GM18499 (cell line): Measurements from ENCODE around the gene KCNMA1.
"Not testable (repeated sequence)": the region's sequence is repeated elsewhere in the genome, so short reads cannot be mapped to it uniquely, and the experiment has no call there.

ENCODE experiments used
- ATAC-seq: cut with Tn5 transposase; IDR thresholded peaks from one replicate; pipeline ENCODE4 v1.9.1; 2021; ENCODE audit warnings: moderate number of reproducible peaks; ENCODE audit not compliant: insufficient read depth, unreplicated experiment

Gene KCNMA1

DNA sequence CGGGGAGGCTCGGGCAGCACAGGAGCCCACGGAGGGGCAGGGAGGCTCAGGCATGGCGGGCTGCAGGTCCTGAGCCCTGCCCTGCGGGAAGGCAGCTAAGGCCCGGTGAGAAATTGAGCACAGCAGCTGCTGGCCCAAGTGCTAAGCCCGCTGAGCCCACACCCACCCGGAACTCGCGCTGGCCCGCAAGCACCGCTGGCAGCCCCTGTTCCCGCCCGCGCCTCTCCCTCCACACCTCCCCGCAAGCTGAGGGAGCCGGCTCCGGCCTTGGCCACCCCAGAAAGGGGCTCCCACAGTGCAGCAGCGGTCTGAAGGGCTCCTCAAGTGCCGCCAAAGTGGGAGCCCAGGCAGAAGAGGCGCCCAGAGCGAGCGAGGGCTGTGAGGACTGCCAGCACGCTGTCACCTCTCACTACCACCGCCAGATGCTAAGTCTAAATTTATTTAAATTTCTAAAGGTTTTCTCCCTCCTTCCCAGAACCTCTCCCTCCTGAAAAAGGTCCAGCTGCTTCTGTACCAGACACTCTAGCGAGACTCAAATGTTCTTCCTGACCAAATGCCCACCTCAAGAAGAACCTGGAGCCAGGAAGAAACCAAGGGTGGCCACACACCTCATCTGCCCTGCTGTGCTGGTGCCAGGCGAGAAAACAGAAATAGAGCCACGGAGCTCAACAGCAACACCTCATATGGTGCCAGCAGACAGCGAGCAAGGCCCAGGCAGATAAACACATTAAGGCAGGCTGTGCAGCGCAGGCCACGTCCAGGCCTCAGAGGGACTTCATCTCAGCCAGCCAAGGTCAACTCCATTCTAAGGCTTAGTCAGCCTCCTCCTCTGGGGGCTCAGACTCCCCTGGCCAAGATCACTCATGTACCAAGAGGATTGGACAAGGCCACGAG is 47.0 kb downstream of the KCNMA1 start:
- ATAC-seq: no peak

DNA sequence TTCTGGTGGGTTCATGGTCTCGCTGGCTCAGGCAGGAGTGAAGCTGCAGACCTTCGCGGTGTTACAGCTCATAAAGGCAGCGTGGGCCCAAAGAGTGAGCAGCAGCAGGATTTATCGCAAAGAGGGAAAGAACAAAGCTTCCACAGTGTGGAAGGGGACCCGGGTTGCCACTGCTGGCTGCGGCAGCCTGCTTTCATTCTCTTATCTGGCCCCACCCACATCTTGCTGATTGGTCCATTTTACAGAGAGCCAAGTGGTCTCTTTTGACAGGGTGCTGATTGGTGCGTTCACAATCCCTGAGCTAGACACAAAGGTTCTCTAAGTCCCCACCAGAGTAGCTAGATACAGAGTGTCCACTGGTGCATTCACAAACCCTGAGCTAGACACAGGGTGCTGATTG is 47.9 kb downstream of the KCNMA1 start:
- not testable (repeated sequence) for ATAC-seq

DNA sequence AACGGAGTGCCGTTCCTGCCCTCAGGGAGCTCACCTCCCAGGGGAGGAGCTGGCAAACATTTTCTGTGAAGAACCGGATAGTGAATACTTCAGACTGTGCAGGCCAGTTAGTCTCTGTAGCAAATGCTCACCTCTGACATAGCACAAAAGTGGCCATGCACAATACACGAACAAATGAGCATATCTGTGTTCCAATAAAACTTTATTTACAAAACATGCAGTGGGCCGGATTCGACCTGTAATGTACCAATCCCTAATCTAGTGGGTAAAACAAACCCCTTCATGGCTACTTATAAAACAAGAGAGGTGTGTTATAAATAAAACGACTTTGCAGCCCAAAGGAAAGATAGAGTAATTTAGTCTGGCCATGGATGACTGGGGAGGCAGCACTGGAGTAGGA is 48.7 kb downstream of the KCNMA1 start:
- ATAC-seq: no peak

DNA sequence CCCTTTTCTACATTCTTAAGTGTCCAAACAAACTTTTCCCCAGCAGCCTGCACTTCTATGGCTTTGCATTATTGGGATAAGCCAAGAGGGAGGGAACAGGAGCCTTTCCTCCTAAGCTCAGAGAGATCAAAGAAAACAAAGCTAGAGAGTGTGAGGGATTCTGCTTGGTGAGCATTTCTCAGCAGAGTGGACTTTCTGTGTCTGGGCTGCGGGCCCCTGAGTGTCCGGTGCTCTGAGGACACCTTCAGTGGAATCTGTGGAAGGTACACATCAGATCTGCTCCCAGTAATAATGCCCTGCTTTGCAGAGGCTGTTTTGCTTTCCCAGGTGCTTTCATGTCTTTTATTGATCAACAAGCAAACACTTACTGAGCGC is 50.2 kb downstream of the KCNMA1 start:
- ATAC-seq: no peak

DNA sequence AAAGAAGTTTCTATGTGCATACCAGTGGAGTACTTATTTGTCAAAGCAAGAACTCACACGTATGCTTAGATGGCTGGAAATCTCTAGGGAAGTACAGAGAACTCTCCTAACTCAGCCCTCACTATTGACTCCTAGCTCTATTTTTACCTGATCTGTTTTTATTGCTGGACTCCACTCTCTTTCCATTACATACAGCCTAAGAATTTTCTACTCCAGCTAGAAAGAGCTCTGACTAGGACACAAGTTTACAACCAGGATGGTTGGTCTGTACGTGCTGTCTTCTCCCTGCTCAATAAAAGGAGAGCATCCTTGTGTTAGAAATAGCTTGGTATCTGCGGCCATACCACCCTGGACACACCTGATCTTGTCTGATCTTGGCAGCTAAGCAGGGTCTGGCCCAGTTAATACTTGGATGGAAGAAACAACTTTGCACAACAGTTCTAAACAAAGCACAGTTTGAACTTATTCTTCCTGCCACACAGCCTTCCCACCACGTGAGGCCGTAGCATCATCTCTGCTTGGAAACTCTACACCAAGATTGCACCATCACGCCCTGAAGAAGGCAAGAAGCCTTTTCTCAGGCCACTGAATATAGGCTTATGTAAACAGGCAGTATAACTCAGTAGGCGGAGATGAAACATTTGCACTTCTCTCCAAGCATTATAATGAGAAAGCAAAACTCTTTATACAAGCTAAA is 50.7 kb downstream of the KCNMA1 start:
- ATAC-seq: no peak

GRCh38 chr10:77584938-77585337 is 52.7 kb downstream of the KCNMA1 start:
- no peak for ATAC-seq

GRCh38 chr10:77583527-77583926 is 54.1 kb downstream of the KCNMA1 start:
- ATAC-seq: no peak

DNA sequence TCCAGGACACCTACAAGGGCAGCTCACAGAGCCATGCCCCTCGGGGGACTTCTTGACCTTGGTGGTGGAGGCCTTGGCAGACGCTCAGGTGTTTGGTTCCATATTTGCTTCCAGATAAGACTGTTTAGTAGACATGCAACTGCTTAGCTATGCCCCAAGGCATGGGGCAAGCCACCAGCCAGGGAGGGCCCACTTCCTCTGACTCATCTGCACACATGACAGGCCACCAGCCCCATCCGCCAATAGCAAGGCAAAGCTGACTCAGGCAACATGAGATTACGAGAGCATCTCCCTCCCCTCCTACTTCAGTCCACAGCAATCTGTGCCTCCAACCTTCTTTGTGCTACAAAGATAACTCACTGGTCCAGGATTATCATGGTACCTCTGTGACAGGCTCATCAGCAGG is 54.9 kb downstream of the KCNMA1 start:
- no peak for ATAC-seq

DNA sequence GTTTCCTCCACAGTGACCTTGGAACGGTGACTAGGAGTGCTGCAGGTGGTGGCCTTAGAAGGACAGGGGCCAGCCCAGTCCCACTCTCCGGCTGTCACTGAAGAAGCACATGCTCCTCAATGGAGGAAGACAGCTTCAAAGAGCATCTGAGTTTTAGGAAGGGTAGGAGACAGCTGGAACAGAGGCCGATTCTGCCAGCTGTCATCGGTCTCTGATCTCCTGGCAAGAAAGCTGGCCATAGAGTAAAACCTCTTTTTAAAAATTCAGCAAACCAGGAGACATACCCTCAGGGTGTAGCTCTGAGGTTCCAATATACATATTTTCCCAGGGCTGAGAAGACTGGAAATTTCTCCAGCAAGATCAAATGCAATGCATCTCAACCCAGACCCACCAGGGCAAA is 55.9 kb downstream of the KCNMA1 start:
- ATAC-seq: no peak

GRCh38 chr10:77580482-77580881 is 57.1 kb downstream of the KCNMA1 start:
- ATAC-seq: no peak

- no peak for ATAC-seq
Observed at GRCh38 chr10:77578583-77579227, 58.9 kb downstream of the KCNMA1 start.

DNA sequence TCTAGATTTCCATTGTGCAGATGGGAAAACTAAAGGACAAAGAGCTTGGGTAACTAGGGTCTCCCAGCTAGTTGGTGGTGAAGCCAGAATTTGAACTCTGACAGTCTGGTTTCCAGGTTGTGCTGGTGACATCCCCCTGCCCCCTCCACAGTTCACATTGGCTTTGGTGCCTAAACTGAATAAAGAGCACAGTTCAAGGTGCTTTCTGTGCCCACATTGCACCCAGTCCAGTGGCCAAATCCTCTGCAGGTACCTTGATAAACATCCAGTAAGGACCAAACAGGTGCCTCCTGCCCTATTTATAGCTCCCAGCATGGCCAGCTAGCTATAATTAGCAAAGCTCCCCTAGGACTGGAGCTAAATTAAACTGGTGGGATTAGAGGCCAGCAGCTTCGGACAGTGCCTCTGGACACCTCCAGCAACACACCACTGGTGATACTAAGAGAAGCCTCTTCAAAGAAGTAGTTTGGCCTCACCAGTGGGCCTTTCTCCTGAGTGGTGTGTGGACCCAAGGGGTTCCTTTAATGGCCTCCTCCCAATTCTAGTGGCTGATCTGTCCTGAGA is 59.9 kb downstream of the KCNMA1 start:
- ATAC-seq: no peak

DNA sequence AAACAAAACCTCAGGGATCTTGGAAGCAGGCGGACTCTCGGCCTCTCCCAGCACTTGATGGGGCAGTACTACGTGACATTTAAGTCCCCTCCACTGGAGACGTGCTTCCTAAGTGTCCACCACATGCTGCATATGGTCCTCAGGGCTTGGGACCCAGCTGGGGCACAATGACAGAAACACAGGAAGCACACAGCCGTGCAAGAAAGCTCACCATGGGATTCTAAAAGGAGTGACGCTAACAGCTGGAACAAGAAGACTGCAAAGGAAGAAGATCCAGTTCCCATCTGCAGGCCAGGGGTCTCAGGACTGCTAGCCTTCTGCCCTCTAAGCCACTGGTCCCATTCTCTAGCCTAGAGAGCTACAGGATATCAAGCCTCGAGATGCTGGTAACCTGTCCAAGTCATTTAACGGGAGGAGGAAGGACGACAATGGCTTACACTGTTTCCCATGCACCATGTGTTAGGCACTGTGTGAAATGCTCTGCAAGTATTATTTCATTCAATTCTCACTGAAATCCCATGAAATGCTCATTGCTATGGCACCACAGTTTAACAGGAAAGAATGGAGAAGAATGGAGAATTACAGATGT is 61.1 kb downstream of the KCNMA1 start:
- no peak for ATAC-seq

DNA sequence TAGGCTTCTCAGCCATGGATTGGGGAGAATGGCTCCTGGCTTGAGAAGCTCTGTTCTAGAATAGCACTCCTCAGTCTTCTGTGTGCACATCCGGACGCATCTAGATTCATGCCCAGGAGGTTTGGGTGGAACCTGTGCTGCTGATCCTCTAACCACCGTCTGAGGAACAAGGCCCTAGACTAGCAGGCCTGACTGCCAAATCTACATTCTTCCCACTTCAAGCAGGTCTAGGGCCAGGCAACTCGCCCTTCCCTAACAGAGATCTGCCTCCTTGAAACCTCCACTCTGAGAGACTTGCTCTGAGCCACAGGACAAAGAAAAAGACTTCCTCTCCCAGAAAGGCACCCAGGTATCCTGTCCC is 61.6 kb downstream of the KCNMA1 start:
- no peak for ATAC-seq

DNA sequence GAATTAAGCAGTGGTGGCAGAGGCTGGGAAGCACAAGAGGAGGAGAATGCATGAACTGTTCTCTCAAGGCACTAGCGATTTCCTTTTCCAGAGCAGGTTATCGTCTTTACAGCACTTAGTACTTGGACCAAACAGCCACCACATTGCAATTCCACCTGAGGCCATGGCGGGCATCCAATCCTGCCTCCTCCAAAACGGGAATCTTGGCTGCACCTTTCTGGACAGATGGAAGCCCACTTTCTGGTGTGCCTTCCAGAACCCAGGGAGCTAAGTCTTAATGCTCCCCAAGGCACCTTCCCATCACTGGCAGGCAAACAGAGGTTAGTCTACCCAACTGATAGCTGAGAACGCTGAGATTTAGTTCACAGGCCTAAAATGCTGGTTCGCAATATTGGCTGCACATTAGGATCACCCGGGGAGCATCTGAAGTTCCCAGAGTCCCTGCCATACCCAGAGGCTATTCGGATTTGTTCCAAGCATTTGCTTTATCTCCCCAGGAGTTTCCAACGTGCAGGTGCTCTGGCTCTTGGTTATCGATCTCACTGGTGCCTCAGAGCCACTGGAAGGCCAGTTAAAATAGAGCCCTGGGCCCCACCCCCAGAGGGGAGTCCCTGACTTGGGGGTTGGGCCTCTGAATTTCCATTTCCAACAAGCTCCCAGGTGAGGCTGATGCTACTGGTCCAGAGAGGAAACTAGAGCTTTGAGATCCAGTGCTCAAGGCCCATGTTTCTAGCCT is 62.2 kb downstream of the KCNMA1 start:
- no peak for ATAC-seq

- no peak for ATAC-seq
Observed at GRCh38 chr10:77574438-77574837, 63.2 kb downstream of the KCNMA1 start.

DNA sequence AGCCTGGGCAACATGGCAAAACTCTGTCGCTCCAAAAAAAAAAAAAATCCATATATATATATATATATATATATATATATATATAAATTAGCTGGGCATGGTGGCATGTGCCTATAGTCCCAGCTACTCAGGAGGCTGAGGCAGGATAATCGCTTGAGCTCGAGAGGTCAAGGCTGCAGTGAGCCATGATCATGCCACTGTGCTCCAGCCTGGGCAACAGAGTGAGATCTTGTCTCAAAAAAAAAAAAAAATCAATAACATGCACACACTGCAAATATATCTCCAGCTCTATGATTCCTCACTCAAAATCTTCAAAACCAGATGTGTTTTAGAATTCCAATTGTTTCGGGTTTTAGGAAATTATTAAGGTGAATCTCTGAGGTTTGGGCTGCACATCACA is 65.1 kb downstream of the KCNMA1 start:
- not testable (repeated sequence) for ATAC-seq

DNA sequence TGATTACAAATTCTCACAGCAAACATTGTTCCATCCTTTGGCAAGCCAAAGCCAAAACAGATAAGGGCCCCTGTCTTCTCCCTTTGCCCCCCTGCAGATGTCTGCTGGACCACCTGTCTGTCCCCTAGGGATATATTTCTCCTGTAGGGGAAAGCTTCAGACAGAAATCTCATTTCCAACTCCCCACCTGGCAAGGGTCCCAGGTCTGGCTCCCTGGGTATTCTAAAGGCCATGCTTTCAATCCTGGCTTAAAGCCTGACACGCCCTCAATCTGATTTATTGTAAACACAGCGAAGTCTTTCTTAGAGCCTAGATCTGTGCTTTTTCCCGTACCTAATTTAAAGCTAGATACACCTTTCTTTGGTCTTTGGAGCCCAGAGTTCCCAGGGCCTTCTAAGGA is 66.1 kb downstream of the KCNMA1 start:
- no peak for ATAC-seq

DNA sequence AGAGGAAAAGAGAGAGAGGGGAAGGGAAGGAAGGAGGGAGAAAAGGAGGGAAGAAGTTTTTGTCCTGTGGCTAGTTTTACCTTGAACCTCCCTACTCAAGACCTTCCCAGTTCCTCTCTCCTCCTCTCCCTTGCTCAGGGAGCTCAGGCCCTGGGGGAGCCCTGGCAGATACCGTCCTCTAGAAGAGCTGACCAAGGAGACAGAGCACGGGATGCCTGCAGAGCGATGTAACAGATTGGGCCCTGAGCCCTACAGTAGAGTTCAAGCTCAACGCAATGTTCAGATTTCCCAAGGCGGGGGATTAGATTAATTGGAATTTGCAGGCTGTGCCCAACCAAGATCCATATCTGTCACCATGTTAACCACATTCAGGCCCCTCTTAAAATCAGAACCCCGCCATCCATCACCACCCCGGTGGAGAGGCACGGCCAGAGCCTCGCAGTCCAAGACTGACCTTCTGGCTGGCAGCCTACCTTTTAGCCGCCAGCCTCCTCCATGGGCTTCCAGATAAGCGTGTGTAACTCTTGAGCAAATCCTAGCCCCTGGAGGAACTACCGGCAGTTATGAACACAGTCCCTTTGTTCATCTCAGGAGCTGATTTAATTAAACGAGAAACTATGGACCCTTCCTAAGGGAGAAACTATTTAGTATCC is 70.6 kb downstream of the KCNMA1 start:
- no peak for ATAC-seq

- ATAC-seq: no peak
Observed at GRCh38 chr10:77566236-77566635, 71.4 kb downstream of the KCNMA1 start.
